Measurements from ENCODE around the gene EXOC6.

The EXOC6 gene

GRCh38 chr10:92848441-92849233, at the start of gene EXOC6:
Gene EXOC6 (plus strand): TSS chr10:92848520. CDS start chr10:92848534, 14 bp downstream.
- DNase-seq (ENCODE audit: low read depth, low spot score) = peak; percentile 24

GRCh38 chr10:92799568-92799967, 48.8 kb upstream of the EXOC6 start:
- DNase-seq (ENCODE audit: low read depth, low spot score) = no peak

GRCh38 chr10:92800134-92800733, 48.1 kb upstream of the EXOC6 start:
- DNase-seq (ENCODE audit: low read depth, low spot score) = no peak

- DNase-seq (ENCODE audit: low read depth, low spot score) = no peak
Observed at GRCh38 chr10:92801978-92802872, 46.1 kb upstream of the EXOC6 start.

- DNase-seq (ENCODE audit: low read depth, low spot score) = no peak
Observed at GRCh38 chr10:92809840-92810239, 38.5 kb upstream of the EXOC6 start.

- DNase-seq (ENCODE audit: low read depth, low spot score) = no peak
Observed at GRCh38 chr10:92810934-92811532, 37.3 kb upstream of the EXOC6 start.

GRCh38 chr10:92811986-92812385, 36.3 kb upstream of the EXOC6 start:
- no peak for DNase-seq (ENCODE audit: low read depth, low spot score)

- DNase-seq (ENCODE audit: low read depth, low spot score) = no peak
Observed at GRCh38 chr10:92813979-92814378, 34.3 kb upstream of the EXOC6 start.

- no peak for DNase-seq (ENCODE audit: low read depth, low spot score)
Observed at GRCh38 chr10:92814790-92815189, 33.5 kb upstream of the EXOC6 start.

- DNase-seq (ENCODE audit: low read depth, low spot score) = no peak
Observed at GRCh38 chr10:92816091-92816531, 32.2 kb upstream of the EXOC6 start.

GRCh38 chr10:92822060-92822634, 26.2 kb upstream of the EXOC6 start:
- DNase-seq (ENCODE audit: low read depth, low spot score) = no peak

- no peak for DNase-seq (ENCODE audit: low read depth, low spot score)
Observed at GRCh38 chr10:92822964-92823363, 25.4 kb upstream of the EXOC6 start.

- DNase-seq (ENCODE audit: low read depth, low spot score) = no peak
Observed at GRCh38 chr10:92826061-92826460, 22.3 kb upstream of the EXOC6 start.

GRCh38 chr10:92826504-92826903, 21.8 kb upstream of the EXOC6 start:
- DNase-seq (ENCODE audit: low read depth, low spot score) = no peak

GRCh38 chr10:92829042-92829785, 19.1 kb upstream of the EXOC6 start:
- DNase-seq (ENCODE audit: low read depth, low spot score) = no peak

GRCh38 chr10:92829786-92830377, 18.4 kb upstream of the EXOC6 start:
- DNase-seq (ENCODE audit: low read depth, low spot score) = no peak

GRCh38 chr10:92830478-92831389, 17.6 kb upstream of the EXOC6 start:
- no peak for DNase-seq (ENCODE audit: low read depth, low spot score)

- no peak for DNase-seq (ENCODE audit: low read depth, low spot score)
Observed at GRCh38 chr10:92832121-92832520, 16.2 kb upstream of the EXOC6 start.

- DNase-seq (ENCODE audit: low read depth, low spot score) = no peak
Observed at GRCh38 chr10:92832998-92833650, 15.2 kb upstream of the EXOC6 start.

Data from smooth muscle cell of the brain vasculature (primary cell).